ENCODE results near the gene TLL2. TPM values are rescaled to one million over a fixed set of nuclear protein-coding genes. Genes with fewer than 3 reads are reported as not detected.
A peak's percentile ranks its signal among the peaks of the same experiment; 100 is the strongest.

Gene TLL2
- total and polyA plus RNA-seq, 9 of the 15 experiments (the other 6 are each of a cell fraction or from before 2014, with no cell fraction given), result 0.09 TPM; not detected in 8

- TF ChIP-seq HOXB6 (CRISPR knock-in tag; IDR thresholded peaks at IDR 0.05; ENCODE audit: borderline replicate concordance), result no peak
- 0 out of 6 replicates have a peak, but pooled peaks of 2 of the 3 experiments have one; percentile 14 to 15 for TF ChIP-seq CTCF (IDR thresholded peaks at IDR 0.05 in 2 of 3, conservative IDR thresholded peaks at IDR 0.05 in 1 of 3; ENCODE audit: insufficient read depth in 2 of 3, low read depth in 1 of 3, low read length in 3 of 3)
- peak in 1 of 2 experiments; percentile 5; a peak in 1 of 4 replicates for TF ChIP-seq RAD21 (CRISPR knock-in tag; conservative IDR thresholded peaks at IDR 0.05 in 1 of 2, IDR thresholded peaks at IDR 0.05 in 1 of 2)
- TF ChIP-seq PHF8 (IDR thresholded peaks at IDR 0.05; ENCODE audit: borderline replicate concordance, low read length), result no peak
- Histone ChIP-seq H3K79me2 (ENCODE audit: control insufficient read depth, insufficient read depth, low read length) (no peaks in the 10 kb centered on the region), H3K27ac (ENCODE audit: extremely low read depth, low read depth, low read length) (no peak overlapping the region), H3K27me3 (ENCODE audit: control insufficient read depth in 2 of 2, insufficient read depth in 2 of 2, low read length in 2 of 2) (peaks cover 15 to 22% of the 10 kb centered on the region in 2 experiments; a peak in 4 of 5 replicates), H3K4me3 (no peak overlapping the region), H3K4me2 (ENCODE audit: insufficient read depth, low read length) (no peak overlapping the region), H3K4me1 (replicated peaks in 1 of 2; ENCODE audit: control insufficient read depth in 2 of 2, insufficient read depth in 2 of 2, low read length in 2 of 2) (no peaks in the 10 kb centered on the region), H2AFZ (ENCODE audit: low read depth, low read length) (no peak overlapping the region), H3K9me1 (ENCODE audit: control insufficient read depth, insufficient read depth, low read length) (no peaks in the 10 kb centered on the region), H3K36me3 (ENCODE audit: control insufficient read depth, insufficient read depth, low read length) (no peaks in the 10 kb centered on the region), H3K9me3 (replicated peaks; ENCODE audit: control insufficient read depth, insufficient read depth, low read depth, low read length) (no peaks in the 10 kb centered on the region), H4K20me1 (replicated peaks; ENCODE audit: control insufficient read depth, insufficient read depth, low read length) (no peaks in the 10 kb centered on the region), H3K9ac (ENCODE audit: insufficient read depth in 1 of 2, low read depth in 2 of 2, low read length in 2 of 2) (no peak overlapping the region)
- in situ Hi-C loops (cut with MboI) (no loop called here), intact Hi-C loops (cut with micrococcal nuclease) (no loop called here)
- no TSS peak for BruUV-seq (replicated peaks)
- ATAC-seq (0 out of 3 replicates have a peak, but pooled peaks have one; percentile 42), DNase-seq (ENCODE audit: extremely low read depth in 1 of 4, low spot score in 3 of 4) (peak in 1 of 4 experiments; percentile 4), FAIRE-seq (no peak)
- CTCF ChIA-PET (ENCODE audit: low intra/inter-chr PET ratio), result no interaction called here
- POLR2A ChIA-PET, result interaction anchor here (0.5 kb wide), 1 partner anchor 1150 kb away, joined by 3 read pairs; no protein-coding TSS in a partner anchor
- WGBS (ENCODE audit: insufficient coverage, low coverage, missing lambda C conversion rate), result 0% methylated on average over 14 of the region's 16 CpGs
These were observed 111.1 kb downstream of the TLL2 start for GRCh38 chr10:96402417-96403305.

Data from K562 (cell line).